IMR-90 (cell line): ENCODE measurements around the gene FNDC3B. TPM values are rescaled to one million over a fixed set of nuclear protein-coding genes. Genes with fewer than 3 reads are reported as not detected.

ENCODE experiments used
- ATAC-seq: fragments of 200-7000 bp; cut with Tn5 transposase; 2 replicates; pipeline ENCODE4 v1.9.1; 2020; ENCODE audit warnings: low read depth, mild to moderate bottlenecking, moderate library complexity
- BruUV-seq: library from RNA; stranded (reverse); fragments of 400-500 nt; replicated peaks from 2 replicates; lab custom pipeline; 2021; lab: Mats Ljungman, UMichigan
- CTCF ChIA-PET: fragments of 300-600 bp; formaldehyde crosslinking; extraction: SDS; loops from one replicate; lab custom pipeline; 2021; ENCODE audit warnings: antibody characterized with exemption; lab: Yijun Ruan, JAX
- POLR2A ChIA-PET: fragments of 300-600 bp; sonication (Branson Sonifier 250); formaldehyde crosslinking; loops from one replicate; lab custom pipeline; 2022; ENCODE audit warnings: antibody characterized with exemption; ENCODE audit not compliant: unreplicated experiment; lab: Charles Lee
- DNase-seq: peaks from one replicate; pipeline ENCODE4 v3.0.0; 2013
- H2AFZ ChIP-seq: replicated peaks from 2 replicates; pipeline ENCODE3; 2013; ENCODE audit warnings: low read length, mild to moderate bottlenecking; ENCODE audit not compliant: poor library complexity
- H2AK5ac ChIP-seq: 2 replicates; pipeline ENCODE4 v1.6.1; 2013; ENCODE audit warnings: low read depth, low read length, inconsistent platforms
- H2AK9ac ChIP-seq: replicated peaks from 2 replicates; pipeline ENCODE3; 2013; ENCODE audit warnings: mild to moderate bottlenecking, low read depth, low read length, moderate library complexity; ENCODE audit not compliant: poor library complexity
- H2BK120ac ChIP-seq: 2 replicates; pipeline ENCODE4 v1.6.1; 2013; ENCODE audit warnings: low read depth, low read length, inconsistent platforms
- H2BK15ac ChIP-seq: 3 replicates; pipeline ENCODE4 v1.6.1; 2013; ENCODE audit warnings: low read depth, low read length, inconsistent platforms
- H2BK20ac ChIP-seq: 2 replicates; pipeline ENCODE4 v1.6.1; 2013; ENCODE audit warnings: low read depth, mild to moderate bottlenecking, inconsistent platforms, low read length, moderate library complexity
- H2BK5ac ChIP-seq: 2 replicates; pipeline ENCODE4 v1.6.1; 2013; ENCODE audit warnings: mild to moderate bottlenecking, low read depth, low read length, inconsistent platforms; ENCODE audit not compliant: poor library complexity, severe bottlenecking
- H3K14ac ChIP-seq: replicated peaks from 2 replicates; pipeline ENCODE4 v1.6.1; 2013; ENCODE audit warnings: low read depth, low read length, inconsistent platforms
- H3K18ac ChIP-seq: 2 replicates; pipeline ENCODE4 v1.6.1; 2013; ENCODE audit warnings: low read depth, low read length, control low read depth
- H3K23ac ChIP-seq: 2 replicates; pipeline ENCODE4 v1.6.1; 2013; ENCODE audit warnings: low read depth, low read length, inconsistent platforms
- H3K27ac ChIP-seq: 2 replicates; pipeline ENCODE4 v1.5.1; 2013; ENCODE audit warnings: mild to moderate bottlenecking, control low read depth, low read length; ENCODE audit not compliant: insufficient read depth
- H3K27me3 ChIP-seq: 2 replicates; pipeline ENCODE4 v1.6.1; 2013; ENCODE audit warnings: low read length; ENCODE audit not compliant: control insufficient read depth, insufficient read depth
- H3K36me3 ChIP-seq: 2 replicates; pipeline ENCODE4 v1.6.1; 2013; ENCODE audit warnings: low read length, mixed read lengths; ENCODE audit not compliant: control insufficient read depth, insufficient read depth
- H3K4ac ChIP-seq: 2 replicates; pipeline ENCODE4 v1.6.1; 2013; ENCODE audit warnings: low read depth, low read length, inconsistent platforms
- H3K4me1 ChIP-seq: 2 replicates; pipeline ENCODE4 v1.6.1; 2013; ENCODE audit warnings: low read length, mixed read lengths; ENCODE audit not compliant: control insufficient read depth, insufficient read depth
- H3K4me2 ChIP-seq: 2 replicates; pipeline ENCODE4 v1.6.1; 2013; ENCODE audit warnings: low read depth, mild to moderate bottlenecking, control low read depth, low read length, moderate library complexity
- H3K4me3 ChIP-seq: 2 replicates; pipeline ENCODE4 v1.5.1; 2013; ENCODE audit warnings: low read depth, mild to moderate bottlenecking, control low read depth, low read length, moderate library complexity; ENCODE audit not compliant: insufficient read depth
- H3K56ac ChIP-seq: 2 replicates; pipeline ENCODE4 v1.6.1; 2013; ENCODE audit warnings: low read length, inconsistent platforms; ENCODE audit not compliant: insufficient read depth; ENCODE audit errors: extremely low read depth
- H3K79me1 ChIP-seq, 2 experiments: 2 replicates each; pipeline ENCODE4 v1.6.1; 2013; ENCODE audit warnings: low read length in 2 of 2, inconsistent platforms in 1 of 2, low read depth in 1 of 2
- H3K9ac ChIP-seq: 2 replicates; pipeline ENCODE4 v1.6.1; 2013; ENCODE audit warnings: low read depth, low read length, control low read depth
- H3K9me1 ChIP-seq: 2 replicates; pipeline ENCODE4 v1.6.1; 2013; ENCODE audit warnings: low read length, inconsistent platforms; ENCODE audit not compliant: insufficient read depth
- H3K9me3 ChIP-seq: 2 replicates; pipeline ENCODE4 v1.6.1; 2013; ENCODE audit warnings: low read length; ENCODE audit not compliant: control insufficient read depth, insufficient read depth
- H4K20me1 ChIP-seq: 2 replicates; pipeline ENCODE4 v1.6.1; 2013; ENCODE audit warnings: low read length, inconsistent platforms; ENCODE audit not compliant: insufficient read depth
- H4K5ac ChIP-seq: 2 replicates; pipeline ENCODE4 v1.6.1; 2013; ENCODE audit warnings: mild to moderate bottlenecking, low read depth, low read length, control low read depth
- H4K8ac ChIP-seq, 2 experiments: 2 replicates each; pipeline ENCODE4 v1.6.1; 2013; ENCODE audit warnings: low read depth in 2 of 2, low read length in 2 of 2, control low read depth in 1 of 2, inconsistent platforms in 1 of 2
- H4K91ac ChIP-seq: 2 replicates; pipeline ENCODE4 v1.6.1; 2013; ENCODE audit warnings: low read depth, low read length, inconsistent platforms; ENCODE audit not compliant: insufficient read depth
- BHLHE40 ChIP-seq: fragments of 150-350 bp; IDR thresholded peaks from 2 replicates; pipeline ENCODE4 v1.6.1; 2016; ENCODE audit warnings: mild to moderate bottlenecking, low read depth, low read length
- CEBPB ChIP-seq: IDR thresholded peaks from 2 replicates; pipeline ENCODE4 v1.6.1; 2012; ENCODE audit warnings: low read depth, low read length, improper control_type of control experiment
- CHD1 ChIP-seq: IDR thresholded peaks from 2 replicates; pipeline ENCODE4 v1.6.1; 2012; ENCODE audit warnings: low read depth, low read length, improper control_type of control experiment
- FOS ChIP-seq: fragments of 150-350 bp; IDR thresholded peaks from 2 replicates; pipeline ENCODE4 v1.6.1; 2016; ENCODE audit warnings: low read depth, low read length
- MAFK ChIP-seq: IDR thresholded peaks from 2 replicates; pipeline ENCODE4 v1.6.1; 2012; ENCODE audit warnings: low read depth, low read length, improper control_type of control experiment
- MAZ ChIP-seq: IDR thresholded peaks from 2 replicates; pipeline ENCODE4 v1.6.1; 2012; ENCODE audit warnings: low read depth, mild to moderate bottlenecking, low read length, improper control_type of control experiment, moderate library complexity, borderline replicate concordance
- MXI1 ChIP-seq: IDR thresholded peaks from 2 replicates; pipeline ENCODE4 v1.6.1; 2012; ENCODE audit warnings: low read depth, mild to moderate bottlenecking, low read length, moderate library complexity, borderline replicate concordance
- NFE2L2 ChIP-seq: fragments of 150-350 bp; IDR thresholded peaks from 2 replicates; pipeline ENCODE4 v1.6.1; 2016; ENCODE audit warnings: low read depth, mild to moderate bottlenecking, low read length
- POLR2A ChIP-seq: IDR thresholded peaks from 2 replicates; pipeline ENCODE4 v1.6.1; 2012; ENCODE audit warnings: mild to moderate bottlenecking, low read depth, low read length
- RAD21 ChIP-seq: IDR thresholded peaks from 2 replicates; pipeline ENCODE4 v1.6.1; 2012; ENCODE audit warnings: low read length, improper control_type of control experiment
- RCOR1 ChIP-seq: IDR thresholded peaks from 2 replicates; pipeline ENCODE4 v1.6.1; 2012; ENCODE audit warnings: mild to moderate bottlenecking, low read length, improper control_type of control experiment; ENCODE audit not compliant: insufficient replicate concordance
- RFX5 ChIP-seq: IDR thresholded peaks from 2 replicates; pipeline ENCODE4 v1.8.0; 2012; ENCODE audit warnings: low read depth, mild to moderate bottlenecking, low read length, moderate library complexity
- SMC3 ChIP-seq: fragments of 150-350 bp; IDR thresholded peaks from 2 replicates; pipeline ENCODE4 v1.6.1; 2016; ENCODE audit warnings: low read depth, mild to moderate bottlenecking, antibody characterized with exemption, low read length, moderate library complexity
- USF2 ChIP-seq: fragments of 150-350 bp; IDR thresholded peaks from 2 replicates; pipeline ENCODE4 v1.6.1; 2017; ENCODE audit warnings: mild to moderate bottlenecking, antibody characterized with exemption, low read length, low read depth
- WGBS, 2 experiments: methylation state at CpG; one replicate each; pipeline versions ENCODE4 v1.1.5 to v1.1.7; 2013; ENCODE audit warnings: missing lambda C conversion rate in 2 of 2; ENCODE audit not compliant: insufficient read length in 1 of 2; ENCODE audit errors: extremely low coverage in 2 of 2; 5-methylcytosine and 5-hydroxymethylcytosine counted together
- dilution Hi-C: fragments of 300-500 bp; cut with HindIII; formaldehyde crosslinking; loops from one replicate; pipeline ENCODE4 v1.14.3; 2018; ENCODE audit warnings: low sequenced_read_pairs; ENCODE audit not compliant: unreplicated experiment
- in situ Hi-C: fragments of 300-500 bp; cut with MboI; formaldehyde crosslinking; loops from 3 replicates; pipeline ENCODE4 v1.14.3; 2019; ENCODE audit warnings: low sequenced_read_pairs, inconsistent platforms, mixed read lengths
- intact Hi-C: fragments of 100-400 bp; cut with micrococcal nuclease; formaldehyde crosslinking; loops from 2 replicates; pipeline ENCODE4 v1.10.0; 2022
- polyA plus RNA-seq, 3 experiments: library from polyadenylated mRNA; depleted of rRNA; stranded (reverse); fragments of >200 nt; gene quantifications; 2 replicates each; pipeline ENCODE4 v1.2.3, GENCODE V29; 2012; ENCODE audit warnings: low replicate concordance in 1 of 3
- total RNA-seq: library from RNA; depleted of rRNA; stranded (reverse); fragments of >200 nt; gene quantifications from 2 replicates; pipeline ENCODE4 v1.2.3, GENCODE V29; 2012
- TF ChIP-seq, protein P1 (sequence below): conservative IDR thresholded peaks from 2 replicates; pipeline ENCODE4 v1.5.1; 2012; ENCODE audit warnings: mild to moderate bottlenecking, low read depth, low read length, improper control_type of control experiment
- TF ChIP-seq, protein P2 (sequence below): fragments of 150-350 bp; IDR thresholded peaks from 2 replicates; pipeline ENCODE4 v1.6.1; 2016; ENCODE audit warnings: low read depth, mild to moderate bottlenecking, low read length, moderate library complexity, borderline replicate concordance

FNDC3B gene
- total and polyA plus RNA-seq, 2 of the 4 experiments (the other 2 are of a cell fraction): 23.9 to 150 TPM

- no CpG with 5 or more reads among the region's 2 CpGs for WGBS, 2 experiments
- peak overlapping the region; percentile 72 for H3K56ac ChIP-seq
- peaks cover 5% of the 10 kb centered on the region for H3K36me3 ChIP-seq
- H4K91ac ChIP-seq: peak overlapping the region; percentile 80
- peak overlapping the region; percentile 83 for H3K14ac ChIP-seq
- peaks cover 41% of the 10 kb centered on the region for H4K20me1 ChIP-seq
- peak overlapping the region; percentile 25 for H2AK9ac ChIP-seq
- H4K5ac ChIP-seq: peak overlapping the region; percentile 29
- peaks cover 17 to 70% of the 10 kb centered on the region in 2 experiments for H3K79me1 ChIP-seq
- H2BK20ac ChIP-seq: peak overlapping the region; percentile 84; the same call in 1 of the 2 replicates
- ATAC-seq (peak; percentile 70), DNase-seq (peak; percentile 90)
- peak overlapping the region; percentile 84; the same call in 1 of the 2 replicates for H3K27ac ChIP-seq
- H3K18ac ChIP-seq: peak overlapping the region; percentile 58
- CTCF ChIA-PET: no interaction called here
- H2AK5ac ChIP-seq: peak overlapping the region; percentile 85
- no peak overlapping the region for H3K4me3 ChIP-seq
- H2AFZ ChIP-seq: no peak overlapping the region
- peak overlapping the region; percentile 96 for H2BK5ac ChIP-seq
- no peaks in the 10 kb centered on the region for H3K27me3 ChIP-seq
- no peak for TF ChIP-seq CHD1
- TF ChIP-seq POLR2A: no peak
- TF ChIP-seq, protein P1, sequence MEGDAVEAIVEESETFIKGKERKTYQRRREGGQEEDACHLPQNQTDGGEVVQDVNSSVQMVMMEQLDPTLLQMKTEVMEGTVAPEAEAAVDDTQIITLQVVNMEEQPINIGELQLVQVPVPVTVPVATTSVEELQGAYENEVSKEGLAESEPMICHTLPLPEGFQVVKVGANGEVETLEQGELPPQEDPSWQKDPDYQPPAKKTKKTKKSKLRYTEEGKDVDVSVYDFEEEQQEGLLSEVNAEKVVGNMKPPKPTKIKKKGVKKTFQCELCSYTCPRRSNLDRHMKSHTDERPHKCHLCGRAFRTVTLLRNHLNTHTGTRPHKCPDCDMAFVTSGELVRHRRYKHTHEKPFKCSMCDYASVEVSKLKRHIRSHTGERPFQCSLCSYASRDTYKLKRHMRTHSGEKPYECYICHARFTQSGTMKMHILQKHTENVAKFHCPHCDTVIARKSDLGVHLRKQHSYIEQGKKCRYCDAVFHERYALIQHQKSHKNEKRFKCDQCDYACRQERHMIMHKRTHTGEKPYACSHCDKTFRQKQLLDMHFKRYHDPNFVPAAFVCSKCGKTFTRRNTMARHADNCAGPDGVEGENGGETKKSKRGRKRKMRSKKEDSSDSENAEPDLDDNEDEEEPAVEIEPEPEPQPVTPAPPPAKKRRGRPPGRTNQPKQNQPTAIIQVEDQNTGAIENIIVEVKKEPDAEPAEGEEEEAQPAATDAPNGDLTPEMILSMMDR: 0 out of 2 replicates have a peak, but pooled peaks have one; percentile 10
- TF ChIP-seq, protein P2, sequence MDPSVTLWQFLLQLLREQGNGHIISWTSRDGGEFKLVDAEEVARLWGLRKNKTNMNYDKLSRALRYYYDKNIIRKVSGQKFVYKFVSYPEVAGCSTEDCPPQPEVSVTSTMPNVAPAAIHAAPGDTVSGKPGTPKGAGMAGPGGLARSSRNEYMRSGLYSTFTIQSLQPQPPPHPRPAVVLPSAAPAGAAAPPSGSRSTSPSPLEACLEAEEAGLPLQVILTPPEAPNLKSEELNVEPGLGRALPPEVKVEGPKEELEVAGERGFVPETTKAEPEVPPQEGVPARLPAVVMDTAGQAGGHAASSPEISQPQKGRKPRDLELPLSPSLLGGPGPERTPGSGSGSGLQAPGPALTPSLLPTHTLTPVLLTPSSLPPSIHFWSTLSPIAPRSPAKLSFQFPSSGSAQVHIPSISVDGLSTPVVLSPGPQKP: no peak
- peak; percentile 75 for TF ChIP-seq MAFK
- TF ChIP-seq FOS: no peak
- TF ChIP-seq SMC3: no peak
- no peak for TF ChIP-seq RCOR1
- no peak for TF ChIP-seq USF2
- TF ChIP-seq RFX5: no peak
- TF ChIP-seq MAZ: no peak
- no peak for TF ChIP-seq MXI1
- peak; percentile 27; the same call in 1 of the 2 replicates for TF ChIP-seq RAD21
- TF ChIP-seq BHLHE40: no peak
- TF ChIP-seq CEBPB: peak; percentile 97
- peak; percentile 98 for TF ChIP-seq NFE2L2
- BruUV-seq: no TSS peak
- H3K4ac ChIP-seq: peak overlapping the region; percentile 85
- H3K9me3 ChIP-seq: no peaks in the 10 kb centered on the region
- peaks cover 24% of the 10 kb centered on the region for H3K4me1 ChIP-seq
- intact Hi-C loops: no loop called here
- peak overlapping the region; percentile 44 for H3K9ac ChIP-seq
- in situ Hi-C loops: no loop called here
- H4K8ac ChIP-seq: peak overlapping the region; percentile 35 to 83; a peak in 3 of 4 replicates
- H3K4me2 ChIP-seq: peak overlapping the region; percentile 54; the same call in 1 of the 2 replicates
- H3K23ac ChIP-seq: peak overlapping the region; percentile 75
- H2BK15ac ChIP-seq: peak overlapping the region; percentile 88
- dilution Hi-C loops: no loop called here
- H3K9me1 ChIP-seq: peaks cover 22% of the 10 kb centered on the region
- H2BK120ac ChIP-seq: peak overlapping the region; percentile 85
- POLR2A ChIA-PET: no interaction called here
Observed at GRCh38 chr3:172135820-172136219, 96.4 kb downstream of the FNDC3B start.
